ENCODE measurements around the gene C1QTNF12. TPM values are rescaled to one million over a fixed set of nuclear protein-coding genes. Genes with fewer than 3 reads are reported as not detected.

Gene C1QTNF12
- total RNA-seq, 2 experiments from 2014 or later = 2.4 to 3.8 TPM

- Mint-ChIP-seq H3K27me3 (no peaks in the 10 kb centered on the region), H3K4me1 (peaks cover 42% of the 10 kb centered on the region), H3K27ac (no peak overlapping the region), H3K36me3 (peaks cover 12% of the 10 kb centered on the region), H3K4me3 (peak overlapping the region; percentile 74), H3K9me3 (no peaks in the 10 kb centered on the region)
- no peak for DNase-seq
These were observed 34.7 kb downstream of the C1QTNF12 start for GRCh38 chr1:1211541-1212441.

- Mint-ChIP-seq H3K27ac (no peak overlapping the region), H3K27me3 (no peaks in the 10 kb centered on the region), H3K4me1 (peaks cover 37% of the 10 kb centered on the region), H3K4me3 (peak overlapping the region; percentile 58), H3K36me3 (peaks cover 7% of the 10 kb centered on the region), H3K9me3 (no peaks in the 10 kb centered on the region)
- DNase-seq = no peak
These were observed 35.6 kb downstream of the C1QTNF12 start for GRCh38 chr1:1210726-1211540.

GRCh38 chr1:1208713-1209433 lies 37.6 kb downstream of the C1QTNF12 start:
- peaks cover 26% of the 10 kb centered on the region for H3K4me1 Mint-ChIP-seq
- DNase-seq = peak; percentile 64
- H3K36me3 Mint-ChIP-seq = peaks cover 5% of the 10 kb centered on the region
- H3K4me3 Mint-ChIP-seq = peak overlapping the region; percentile 83
- H3K27ac Mint-ChIP-seq = peak overlapping the region; percentile 95
- no peaks in the 10 kb centered on the region for H3K27me3 Mint-ChIP-seq
- H3K9me3 Mint-ChIP-seq = no peaks in the 10 kb centered on the region

- no peak for DNase-seq
- peak overlapping the region; percentile 83 for H3K4me3 Mint-ChIP-seq
These were observed 39.0 kb downstream of the C1QTNF12 start for GRCh38 chr1:1207571-1207892.

GRCh38 chr1:1206966-1207531 lies 39.5 kb downstream of the C1QTNF12 start:
- DNase-seq = no peak
- no peaks in the 10 kb centered on the region for H3K9me3 Mint-ChIP-seq
- H3K4me3 Mint-ChIP-seq = peak overlapping the region; percentile 78
- H3K27ac Mint-ChIP-seq = peak overlapping the region; percentile 67
- H3K27me3 Mint-ChIP-seq = no peaks in the 10 kb centered on the region
- peaks cover 5% of the 10 kb centered on the region for H3K36me3 Mint-ChIP-seq
- H3K4me1 Mint-ChIP-seq = peaks cover 26% of the 10 kb centered on the region

More at GRCh38 chr1:1207571-1207892, 39.0 kb downstream of the C1QTNF12 start:
- H3K27ac Mint-ChIP-seq = peak overlapping the region; percentile 95
- no peaks in the 10 kb centered on the region for H3K27me3 Mint-ChIP-seq
- H3K4me1 Mint-ChIP-seq = peaks cover 26% of the 10 kb centered on the region
- H3K36me3 Mint-ChIP-seq = peaks cover 5% of the 10 kb centered on the region
- H3K9me3 Mint-ChIP-seq = no peaks in the 10 kb centered on the region

GRCh38 chr1:1206376-1206965 lies 40.1 kb downstream of the C1QTNF12 start, which contains the start of gene TNFRSF18:
Gene TNFRSF18, minus strand, starts transcription at chr1:1206592. Its CDS starts 21 bp downstream, at chr1:1206571.
- H3K27ac Mint-ChIP-seq = peak within 1 kb of the TSS; percentile 67
- no peaks in the 10 kb centered on the region for H3K9me3 Mint-ChIP-seq
- peaks cover 26% of the 10 kb centered on the region for H3K4me1 Mint-ChIP-seq
- peak; percentile 56 for DNase-seq
- H3K4me3 Mint-ChIP-seq = peak within 1 kb of the TSS; percentile 78
- H3K36me3 Mint-ChIP-seq = peaks cover 5% of the 10 kb centered on the region
- no peaks in the 10 kb centered on the region for H3K27me3 Mint-ChIP-seq

- peaks cover 1% of the 10 kb centered on the region for H3K36me3 Mint-ChIP-seq
- no peak overlapping the region for H3K27ac Mint-ChIP-seq
- peak overlapping the region; percentile 78 for H3K4me3 Mint-ChIP-seq
- no peaks in the 10 kb centered on the region for H3K27me3 Mint-ChIP-seq
- H3K9me3 Mint-ChIP-seq = no peaks in the 10 kb centered on the region
- DNase-seq = no peak
- peaks cover 23% of the 10 kb centered on the region for H3K4me1 Mint-ChIP-seq
These were observed 40.6 kb downstream of the C1QTNF12 start for GRCh38 chr1:1205769-1206375.

- DNase-seq = no peak
These were observed 41.3 kb downstream of the C1QTNF12 start for GRCh38 chr1:1204998-1205768.

GRCh38 chr1:1204425-1204920 lies 42.0 kb downstream of the C1QTNF12 start:
- Mint-ChIP-seq H3K9me3 (no peaks in the 10 kb centered on the region), H3K36me3 (no peaks in the 10 kb centered on the region), H3K4me3 (peak overlapping the region; percentile 47), H3K27me3 (no peaks in the 10 kb centered on the region), H3K4me1 (peaks cover 25% of the 10 kb centered on the region), H3K27ac (no peak overlapping the region)
- no peak for DNase-seq

More at GRCh38 chr1:1204998-1205768, 41.3 kb downstream of the C1QTNF12 start:
- Mint-ChIP-seq H3K27ac (no peak overlapping the region), H3K36me3 (no peaks in the 10 kb centered on the region), H3K9me3 (no peaks in the 10 kb centered on the region), H3K4me3 (peak overlapping the region; percentile 77), H3K4me1 (peaks cover 25% of the 10 kb centered on the region), H3K27me3 (no peaks in the 10 kb centered on the region)

- Mint-ChIP-seq H3K27me3 (no peaks in the 10 kb centered on the region), H3K36me3 (no peaks in the 10 kb centered on the region), H3K4me1 (peaks cover 21% of the 10 kb centered on the region), H3K9me3 (no peaks in the 10 kb centered on the region), H3K27ac (no peak overlapping the region), H3K4me3 (no peak overlapping the region)
- DNase-seq = no peak
These were observed 42.7 kb downstream of the C1QTNF12 start for GRCh38 chr1:1203561-1204424.

- DNase-seq = no peak
- no peaks in the 10 kb centered on the region for H3K9me3 Mint-ChIP-seq
These were observed 43.5 kb downstream of the C1QTNF12 start for GRCh38 chr1:1202831-1203560.

More at GRCh38 chr1:1202831-1203560, 43.5 kb downstream of the C1QTNF12 start:
- Mint-ChIP-seq H3K27me3 (no peaks in the 10 kb centered on the region), H3K4me1 (peaks cover 16% of the 10 kb centered on the region), H3K36me3 (no peaks in the 10 kb centered on the region), H3K27ac (no peak overlapping the region), H3K4me3 (no peak overlapping the region)
